ENCODE measurements around the gene FKBP1A.
A peak's percentile ranks its signal among the peaks of the same experiment; 100 is the strongest.

The FKBP1A gene

GRCh38 chr20:1392693-1393506 lies at the start of gene FKBP1A:
FKBP1A (minus strand) TSS chr20:1393054; CDS start chr20:1392998, 56 bp downstream.
- peak; percentile 94 for DNase-seq

- no peak for DNase-seq
Measured at GRCh38 chr20:1442304-1442703, 49.5 kb upstream of the FKBP1A start.

- DNase-seq, result no peak
Measured at GRCh38 chr20:1441133-1441532, 48.3 kb upstream of the FKBP1A start.

- no peak for DNase-seq
Measured at GRCh38 chr20:1440024-1440423, 47.2 kb upstream of the FKBP1A start.

GRCh38 chr20:1438361-1438760 lies 45.5 kb upstream of the FKBP1A start:
- DNase-seq, result no peak

GRCh38 chr20:1437235-1437904 lies 44.5 kb upstream of the FKBP1A start:
- DNase-seq, result peak; percentile 83

GRCh38 chr20:1436263-1436662 lies 43.4 kb upstream of the FKBP1A start:
- no peak for DNase-seq

- no peak for DNase-seq
Measured at GRCh38 chr20:1435337-1435699, 42.5 kb upstream of the FKBP1A start.

- peak; percentile 82 for DNase-seq
Measured at GRCh38 chr20:1434571-1435336, 41.9 kb upstream of the FKBP1A start.

- no peak for DNase-seq
Measured at GRCh38 chr20:1431158-1431557, 38.3 kb upstream of the FKBP1A start.

GRCh38 chr20:1430004-1430451 lies 37.2 kb upstream of the FKBP1A start:
- DNase-seq, result no peak

GRCh38 chr20:1429143-1429728 lies 36.4 kb upstream of the FKBP1A start:
- no peak for DNase-seq

GRCh38 chr20:1427457-1428054 lies 34.7 kb upstream of the FKBP1A start:
- DNase-seq, result no peak

GRCh38 chr20:1426231-1426849 lies 33.5 kb upstream of the FKBP1A start:
- DNase-seq, result no peak

- no peak for DNase-seq
Measured at GRCh38 chr20:1424336-1424735, 31.5 kb upstream of the FKBP1A start.

- peak; percentile 34 for DNase-seq
Measured at GRCh38 chr20:1423625-1424106, 30.8 kb upstream of the FKBP1A start.

- DNase-seq, result no peak
Measured at GRCh38 chr20:1423206-1423605, 30.4 kb upstream of the FKBP1A start.

GRCh38 chr20:1422753-1423152 lies 29.9 kb upstream of the FKBP1A start:
- no peak for DNase-seq

- no peak for DNase-seq
Measured at GRCh38 chr20:1420066-1420465, 27.2 kb upstream of the FKBP1A start.

GRCh38 chr20:1418350-1418749 lies 25.5 kb upstream of the FKBP1A start:
- DNase-seq, result no peak

GRCh38 chr20:1417790-1418189 lies 24.9 kb upstream of the FKBP1A start:
- DNase-seq, result no peak

- no peak for DNase-seq
Measured at GRCh38 chr20:1417273-1417672, 24.4 kb upstream of the FKBP1A start.

Measured in CD4-positive, alpha-beta T cell treated with Interleukin-17A for 1 hour (primary cell).